Heart left ventricle (tissue), 13 donors: ENCODE results near the gene TTC38.

Source experiments
- CTCF ChIP-seq, 12 donors: fragments of 200-600 bp; sonication (generic) in 4 of 12; IDR thresholded peaks; one replicate each; pipeline versions ENCODE4 v1.5.0 to v1.8.0; 2018 to 2022; ENCODE audit warnings: antibody characterized with exemption in 12 of 12, mild to moderate bottlenecking in 5 of 12
- POLR2A ChIP-seq, 2 donors: fragments of 450-650 bp; IDR thresholded peaks; one replicate each; pipeline ENCODE4 v1.6.1; 2017; ENCODE audit warnings: antibody characterized with exemption in 2 of 2, mild to moderate bottlenecking in 2 of 2, moderate library complexity in 2 of 2
- donor health status: ischemic (EF 13 %, LVEDD 7.1; RV severe dilation, severe dysfunction).
- donor health status: DM: no; HTN: yes; CAD: no.
- donor health status: DM: no; HTN: no; CAD: no.
- donor health status: ischemic (EF 25% LVEDD 6.9; RV normal size, moderate dysfunction).
- donor health status: ischemic (EF 25% LVEDD 5.7; RV mildly dilated, moderate dysfunction).
- donor health status: ischemic (EF 35%, LVEDD 5.7; RV mildly dilated, moderate dysfunction).
- donor health status: nonischemic (EF 11% LVEDD 7.7; RV severe dilation, severe dysfunction).
- donor health status: DM: yes; HTN: yes; CAD: no.
- donor health status: PGD.
- donor health status: ischemic (EF 29% LVEDD 5.4; RV normal size, mild dysfunction).
- donor health status: nonischemic (EF 23%, LVEDD 6.1; RV moderate dilation, normal function).

- TF ChIP-seq POLR2A (IDR thresholded peaks at IDR 0.05) (no peak), CTCF (IDR thresholded peaks at IDR 0.05) (no peak)
Measured at GRCh38 chr22:46219636-46220035, 48.2 kb upstream of the TTC38 start.
